Measurements from ENCODE around the gene SLC9A6.

SLC9A6 gene

GRCh38 chrX:136030303-136031191, 45.3 kb downstream of the SLC9A6 start:
- TF ChIP-seq POLR2AphosphoS5 (IDR thresholded peaks at IDR 0.05; ENCODE audit: low read depth, low read length), result no peak
- peak; percentile 40 for FAIRE-seq

GRCh38 chrX:136031626-136032025, 46.4 kb downstream of the SLC9A6 start:
- no peak for FAIRE-seq
- TF ChIP-seq POLR2A (IDR thresholded peaks at IDR 0.05; ENCODE audit: low read depth, low read length) (no peak), POLR2AphosphoS5 (IDR thresholded peaks at IDR 0.05; ENCODE audit: low read depth, low read length) (no peak), TAF1 (IDR thresholded peaks at IDR 0.05; ENCODE audit: borderline replicate concordance, low read depth, low read length) (no peak)
- DNase-seq (ENCODE audit: insufficient read length), result no peak

More at GRCh38 chrX:136030303-136031191, 45.3 kb downstream of the SLC9A6 start:
- DNase-seq (ENCODE audit: insufficient read length), result no peak

DNA sequence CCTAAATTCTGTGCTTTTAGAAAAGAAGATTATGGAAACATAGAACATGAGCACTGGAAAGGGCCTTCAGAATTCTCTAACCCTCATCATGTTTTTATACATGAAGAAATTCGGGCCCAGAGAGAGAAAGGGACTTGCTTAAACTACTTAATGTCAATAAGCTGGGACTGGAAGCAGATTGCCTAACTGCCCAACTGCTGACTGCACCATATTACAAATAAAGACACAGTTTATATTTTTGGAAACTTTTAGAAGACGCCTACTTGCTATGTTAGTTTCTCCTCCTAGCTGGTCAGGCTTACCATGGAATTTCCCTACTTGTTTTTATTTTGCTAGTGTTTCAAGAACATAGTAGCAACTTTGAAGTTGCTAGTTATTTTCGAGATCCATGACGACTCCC, 47.1 kb downstream of the SLC9A6 start:
- DNase-seq (ENCODE audit: insufficient read length) (no peak), FAIRE-seq (peak; percentile 40)
- no peak for TF ChIP-seq TAF1 (IDR thresholded peaks at IDR 0.05; ENCODE audit: borderline replicate concordance, low read depth, low read length)
- TF ChIP-seq POLR2A (IDR thresholded peaks at IDR 0.05; ENCODE audit: low read depth, low read length), result no peak
- TF ChIP-seq POLR2AphosphoS5 (IDR thresholded peaks at IDR 0.05; ENCODE audit: low read depth, low read length), result no peak

- DNase-seq (ENCODE audit: insufficient read length), result no peak
Observed at GRCh38 chrX:136034668-136035067, 49.4 kb downstream of the SLC9A6 start.

GRCh38 chrX:136035663-136036062, 50.4 kb downstream of the SLC9A6 start:
- no peak for DNase-seq (ENCODE audit: insufficient read length)
- TF ChIP-seq POLR2A (IDR thresholded peaks at IDR 0.05; ENCODE audit: low read depth, low read length) (no peak), POLR2AphosphoS5 (IDR thresholded peaks at IDR 0.05; ENCODE audit: low read depth, low read length) (no peak), TAF1 (IDR thresholded peaks at IDR 0.05; ENCODE audit: borderline replicate concordance, low read depth, low read length) (no peak)
- no peak for FAIRE-seq

More at GRCh38 chrX:136034668-136035067, 49.4 kb downstream of the SLC9A6 start:
- FAIRE-seq, result no peak
- TF ChIP-seq POLR2A (IDR thresholded peaks at IDR 0.05; ENCODE audit: low read depth, low read length) (no peak), POLR2AphosphoS5 (IDR thresholded peaks at IDR 0.05; ENCODE audit: low read depth, low read length) (no peak), TAF1 (IDR thresholded peaks at IDR 0.05; ENCODE audit: borderline replicate concordance, low read depth, low read length) (no peak)

DNA sequence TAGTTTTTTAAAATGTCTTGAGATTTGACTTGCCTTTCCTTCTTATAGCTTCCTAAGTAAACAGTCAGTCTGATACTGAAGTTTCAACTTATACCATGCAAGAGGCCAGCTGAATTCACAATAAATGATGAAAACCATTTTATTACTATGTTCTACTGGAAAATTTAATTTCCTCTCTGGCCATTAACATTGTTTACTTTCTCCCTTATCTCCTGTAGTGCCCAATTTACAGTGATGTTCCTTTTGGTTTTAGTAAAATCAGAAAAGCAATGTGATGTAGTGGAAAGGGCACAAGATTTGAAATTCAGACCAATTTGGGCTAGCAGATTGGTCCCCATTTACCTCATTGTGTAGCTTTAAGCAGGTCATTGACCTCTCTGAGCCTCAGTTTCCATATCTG, 54.2 kb downstream of the SLC9A6 start:
- no peak for TF ChIP-seq POLR2A (IDR thresholded peaks at IDR 0.05; ENCODE audit: low read depth, low read length)
- TF ChIP-seq POLR2AphosphoS5 (IDR thresholded peaks at IDR 0.05; ENCODE audit: low read depth, low read length), result no peak
- TF ChIP-seq TAF1 (IDR thresholded peaks at IDR 0.05; ENCODE audit: borderline replicate concordance, low read depth, low read length), result no peak
- FAIRE-seq (no peak), DNase-seq (ENCODE audit: insufficient read length) (no peak)

DNA sequence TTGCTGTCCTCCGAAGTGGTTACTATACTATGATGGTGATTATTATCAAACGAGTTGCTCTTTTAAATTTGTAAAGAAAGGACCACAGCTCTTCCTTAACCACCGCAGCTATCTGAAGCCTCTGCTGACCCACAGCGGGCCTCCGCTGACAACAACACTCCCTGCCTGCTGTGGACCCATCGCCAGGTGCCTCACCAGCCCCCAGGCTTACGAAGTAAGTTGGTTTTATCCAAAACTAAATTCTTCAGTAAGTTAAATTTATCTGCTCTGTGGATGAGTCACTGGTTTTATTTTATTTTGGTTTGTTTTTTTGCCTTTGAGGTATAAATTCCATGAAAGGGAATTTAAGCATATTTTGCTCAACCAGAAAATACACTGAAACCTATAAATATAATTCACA, 54.7 kb downstream of the SLC9A6 start:
- no peak for DNase-seq (ENCODE audit: insufficient read length)
- TF ChIP-seq POLR2A (IDR thresholded peaks at IDR 0.05; ENCODE audit: low read depth, low read length) (no peak), POLR2AphosphoS5 (IDR thresholded peaks at IDR 0.05; ENCODE audit: low read depth, low read length) (no peak), TAF1 (IDR thresholded peaks at IDR 0.05; ENCODE audit: borderline replicate concordance, low read depth, low read length) (no peak)
- FAIRE-seq, result no peak

- no peak for FAIRE-seq
- TF ChIP-seq TAF1 (IDR thresholded peaks at IDR 0.05; ENCODE audit: borderline replicate concordance, low read depth, low read length) (no peak), POLR2AphosphoS5 (IDR thresholded peaks at IDR 0.05; ENCODE audit: low read depth, low read length) (no peak), POLR2A (IDR thresholded peaks at IDR 0.05; ENCODE audit: low read depth, low read length) (no peak)
- no peak for DNase-seq (ENCODE audit: insufficient read length)
Observed at GRCh38 chrX:136041254-136041812, 56.1 kb downstream of the SLC9A6 start.

- FAIRE-seq, result no peak
- no peak for TF ChIP-seq TAF1 (IDR thresholded peaks at IDR 0.05; ENCODE audit: borderline replicate concordance, low read depth, low read length)
- DNase-seq (ENCODE audit: insufficient read length), result no peak
Observed at GRCh38 chrX:136045008-136045407, 59.8 kb downstream of the SLC9A6 start.

DNA sequence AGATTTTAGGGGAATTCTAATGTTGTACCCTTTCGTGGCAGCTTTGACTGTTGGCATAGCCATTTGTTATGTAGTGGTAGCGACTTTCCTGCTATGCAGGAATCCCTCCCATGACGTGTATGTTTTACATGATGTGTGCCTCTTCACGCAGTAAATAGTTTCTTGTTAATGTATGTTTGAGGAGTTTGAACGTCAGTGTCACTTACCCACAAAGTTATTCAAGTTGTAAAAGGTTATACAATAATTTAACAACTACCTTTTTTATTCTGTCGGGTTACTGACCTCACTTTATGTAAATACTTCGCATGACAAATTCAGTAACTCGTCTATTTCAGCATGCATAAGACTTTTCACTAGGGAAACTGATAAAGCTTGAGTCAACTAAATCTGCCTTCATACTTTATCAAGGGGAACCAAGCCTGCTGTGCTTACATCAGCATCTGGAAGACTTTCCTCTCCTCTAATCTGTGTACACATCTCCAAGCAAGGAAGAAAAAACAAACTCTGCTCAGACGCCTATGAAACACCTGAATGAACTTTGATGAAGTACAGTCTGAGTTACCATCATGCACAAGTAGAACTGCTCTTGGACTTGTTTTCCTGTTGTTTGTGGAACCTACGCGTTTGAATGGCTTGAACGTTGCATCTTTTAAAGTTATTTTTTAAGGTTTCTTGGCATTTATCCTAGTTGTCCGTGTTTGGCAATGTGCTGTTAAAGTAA, 61.2 kb downstream of the SLC9A6 start:
- no peak for FAIRE-seq
- no peak for TF ChIP-seq TAF1 (IDR thresholded peaks at IDR 0.05; ENCODE audit: borderline replicate concordance, low read depth, low read length)
- DNase-seq (ENCODE audit: insufficient read length), result no peak

DNA sequence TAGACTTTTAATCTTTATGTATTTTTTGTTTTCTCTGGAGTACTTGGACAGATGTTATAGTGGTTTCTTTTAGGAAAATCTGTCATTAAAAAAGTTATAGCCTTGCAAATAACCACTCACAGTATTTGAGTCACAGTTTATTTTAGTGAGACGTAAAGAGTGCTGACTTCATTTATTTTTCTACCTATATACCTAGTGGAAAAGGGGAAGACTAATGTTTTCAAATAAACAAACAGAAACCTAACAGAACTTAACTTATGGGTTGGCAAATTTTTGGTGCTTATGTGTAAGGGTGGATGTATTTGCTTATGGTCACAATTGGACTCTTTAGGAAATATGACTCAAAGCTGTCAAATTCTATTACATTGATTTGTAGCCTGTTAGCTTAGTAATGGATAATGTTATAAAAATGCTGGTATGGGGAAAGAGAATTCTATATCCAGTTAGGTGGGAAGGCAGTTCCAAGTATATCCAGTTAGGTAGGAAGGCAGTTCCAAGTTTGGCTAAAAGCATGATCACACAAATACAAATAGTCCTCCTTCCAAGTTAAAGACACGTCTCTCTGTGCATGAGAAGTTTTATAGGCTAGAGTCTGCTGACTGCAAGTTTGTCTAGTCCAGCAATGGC, 61.9 kb downstream of the SLC9A6 start:
- FAIRE-seq, result no peak
- no peak for DNase-seq (ENCODE audit: insufficient read length)
- no peak for TF ChIP-seq POLR2AphosphoS5 (IDR thresholded peaks at IDR 0.05; ENCODE audit: low read depth, low read length)
- TF ChIP-seq POLR2A (IDR thresholded peaks at IDR 0.05; ENCODE audit: low read depth, low read length), result no peak
- TF ChIP-seq TAF1 (IDR thresholded peaks at IDR 0.05; ENCODE audit: borderline replicate concordance, low read depth, low read length), result no peak
